DMS153 treated with DMSO at 0.1 percent for 48 hours (cell line): ENCODE results near the gene SLC7A6.
A peak's percentile ranks its signal among the peaks of the same experiment; 100 is the strongest.

Experiments
- DNase-seq: peaks from one replicate; lab custom pipeline; 2025; ENCODE audit not compliant: unreplicated experiment; lab: John Stamatoyannopoulos, UW

SLC7A6 gene

GRCh38 chr16:68253721-68254120 lies 10.6 kb upstream of the SLC7A6 start:
- DNase-seq, result no peak

GRCh38 chr16:68255712-68256111 lies 8.6 kb upstream of the SLC7A6 start:
- no peak for DNase-seq

GRCh38 chr16:68257251-68257905 lies 6.9 kb upstream of the SLC7A6 start:
- peak; percentile 27 for DNase-seq

GRCh38 chr16:68257906-68258800 lies 6.2 kb upstream of the SLC7A6 start:
- DNase-seq, result no peak

- DNase-seq, result no peak
Measured at GRCh38 chr16:68259007-68259825, 5.1 kb upstream of the SLC7A6 start.

- no peak for DNase-seq
Measured at GRCh38 chr16:68263559-68264127, 683 bp upstream of the SLC7A6 start.

GRCh38 chr16:68265078-68265920 lies 973 bp downstream of the SLC7A6 start:
- DNase-seq, result no peak

- DNase-seq, result peak; percentile 19
Measured at GRCh38 chr16:68267612-68268405, 3.5 kb downstream of the SLC7A6 start.

GRCh38 chr16:68269793-68270192 lies 5.5 kb downstream of the SLC7A6 start:
- no peak for DNase-seq

GRCh38 chr16:68270353-68270752 lies 6.0 kb downstream of the SLC7A6 start:
- no peak for DNase-seq

GRCh38 chr16:68272507-68273209 lies 8.3 kb downstream of the SLC7A6 start:
- peak; percentile 79 for DNase-seq

GRCh38 chr16:68273459-68273858 lies 9.1 kb downstream of the SLC7A6 start:
- no peak for DNase-seq

- DNase-seq, result no peak
Measured at GRCh38 chr16:68273896-68274295, 9.6 kb downstream of the SLC7A6 start.

- DNase-seq, result no peak
Measured at GRCh38 chr16:68274441-68274840, 10.1 kb downstream of the SLC7A6 start.

- peak; percentile 52 for DNase-seq
Measured at GRCh38 chr16:68275611-68276191, 11.4 kb downstream of the SLC7A6 start.

GRCh38 chr16:68276223-68276622 lies 11.9 kb downstream of the SLC7A6 start:
- no peak for DNase-seq

- DNase-seq, result no peak
Measured at GRCh38 chr16:68279726-68280558, 15.6 kb downstream of the SLC7A6 start.
